ENCODE measurements around the gene CFAP251.

DNA sequence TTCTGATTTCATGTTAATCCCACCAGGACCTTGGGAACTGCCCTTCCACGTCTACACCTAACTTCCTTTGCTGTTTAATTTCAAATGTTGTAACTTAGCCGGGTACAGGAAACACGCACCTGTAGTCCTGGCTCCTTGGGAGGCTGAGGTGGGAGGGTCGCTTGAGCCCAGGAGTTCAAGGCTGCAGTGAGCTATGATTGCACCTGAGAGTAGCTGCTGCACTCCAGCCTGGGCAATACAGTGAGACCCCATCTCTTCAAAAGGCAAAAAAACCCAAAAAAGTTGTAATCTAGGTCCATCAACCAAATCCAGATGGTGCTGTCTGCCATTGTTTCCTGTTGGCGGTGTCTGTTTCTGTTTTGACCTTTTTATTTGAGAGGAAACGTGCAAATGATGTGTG, 117.8 kb downstream of the CFAP251 start:
- TF ChIP-seq, protein P1, sequence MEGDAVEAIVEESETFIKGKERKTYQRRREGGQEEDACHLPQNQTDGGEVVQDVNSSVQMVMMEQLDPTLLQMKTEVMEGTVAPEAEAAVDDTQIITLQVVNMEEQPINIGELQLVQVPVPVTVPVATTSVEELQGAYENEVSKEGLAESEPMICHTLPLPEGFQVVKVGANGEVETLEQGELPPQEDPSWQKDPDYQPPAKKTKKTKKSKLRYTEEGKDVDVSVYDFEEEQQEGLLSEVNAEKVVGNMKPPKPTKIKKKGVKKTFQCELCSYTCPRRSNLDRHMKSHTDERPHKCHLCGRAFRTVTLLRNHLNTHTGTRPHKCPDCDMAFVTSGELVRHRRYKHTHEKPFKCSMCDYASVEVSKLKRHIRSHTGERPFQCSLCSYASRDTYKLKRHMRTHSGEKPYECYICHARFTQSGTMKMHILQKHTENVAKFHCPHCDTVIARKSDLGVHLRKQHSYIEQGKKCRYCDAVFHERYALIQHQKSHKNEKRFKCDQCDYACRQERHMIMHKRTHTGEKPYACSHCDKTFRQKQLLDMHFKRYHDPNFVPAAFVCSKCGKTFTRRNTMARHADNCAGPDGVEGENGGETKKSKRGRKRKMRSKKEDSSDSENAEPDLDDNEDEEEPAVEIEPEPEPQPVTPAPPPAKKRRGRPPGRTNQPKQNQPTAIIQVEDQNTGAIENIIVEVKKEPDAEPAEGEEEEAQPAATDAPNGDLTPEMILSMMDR (IDR thresholded peaks at IDR 0.05) = no peak
- no peak for TF ChIP-seq POLR2A (IDR thresholded peaks at IDR 0.05)
